Body of pancreas (tissue), 4 donors: ENCODE measurements around the gene CSE1L.

Source experiments
- CTCF ChIP-seq, 7 experiments: fragments of 450-650 bp in 4 of 7; fragments of 200-600 bp in 3 of 7; sonication (generic) in 3 of 7; IDR thresholded peaks; one replicate each; pipeline ENCODE4 v1.5.1; 2016 to 2019; ENCODE audit warnings: antibody characterized with exemption in 7 of 7
- POLR2A ChIP-seq, 3 donors: fragments of 450-650 bp; IDR thresholded peaks; one replicate each; pipeline ENCODE4 v1.6.1; 2016; ENCODE audit warnings: antibody characterized with exemption in 3 of 3, mild to moderate bottlenecking in 2 of 3

GRCh38 chr20:49052334-49052733 lies 6.2 kb downstream of the CSE1L start:
- TF ChIP-seq POLR2A (IDR thresholded peaks at IDR 0.05) (no peak), CTCF (IDR thresholded peaks at IDR 0.05) (no peak)
